Measurements from ENCODE around the gene CCDC30. TPM values are rescaled to one million over a fixed set of nuclear protein-coding genes. Genes with fewer than 3 reads are reported as not detected.

Gene CCDC30
- total and polyA plus RNA-seq, 10 donors = 0.65 to 11.6 (median 3.7) TPM

GRCh38 chr1:42592811-42593210 is 129.7 kb downstream of the CCDC30 start:
- DNase-seq = no peak
- Histone ChIP-seq H3K9me3 (peaks cover 0 to 9% (median 6%) of the 10 kb centered on the region in 8 donors), H3K27ac (no peak overlapping the region), H3K36me3 (peaks cover 0 to 34% (median 0%) of the 10 kb centered on the region in 6 donors), H3K27me3 (replicated peaks in 1 of 7) (no peaks in the 10 kb centered on the region), H3K4me3 (no peak overlapping the region), H3K4me1 (no peaks in the 10 kb centered on the region)
- WGBS, 5 donors = 84 to 97% (median 91%) methylated on average over 3 of the region's 3 CpGs
- intact Hi-C loops (cut with DNase I; ENCODE audit: low total_unique reads) = no loop called here
- TF ChIP-seq POLR2AphosphoS5 (IDR thresholded peaks at IDR 0.05) (no peak), POLR2A (IDR thresholded peaks at IDR 0.05) (no peak), CTCF (IDR thresholded peaks at IDR 0.05 in 8 of 11, conservative IDR thresholded peaks at IDR 0.05 in 3 of 11) (no peak)

- TF ChIP-seq POLR2AphosphoS5 (IDR thresholded peaks at IDR 0.05) (no peak), CTCF (IDR thresholded peaks at IDR 0.05 in 8 of 11, conservative IDR thresholded peaks at IDR 0.05 in 3 of 11) (no peak), POLR2A (IDR thresholded peaks at IDR 0.05) (no peak)
- H3K36me3 ChIP-seq = peaks cover 0 to 31% (median 0%) of the 10 kb centered on the region in 6 donors
- 73 to 87% (median 77%) methylated on average over 2 of the region's 2 CpGs for WGBS, 5 donors
These were observed 130.5 kb downstream of the CCDC30 start for GRCh38 chr1:42593486-42594100.

GRCh38 chr1:42601472-42601871 is 138.4 kb downstream of the CCDC30 start:
- no peaks in the 10 kb centered on the region for H3K36me3 ChIP-seq
- no peak overlapping the region for H3K4me3 ChIP-seq
- TF ChIP-seq POLR2A (IDR thresholded peaks at IDR 0.05) (no peak), CTCF (IDR thresholded peaks at IDR 0.05 in 8 of 11, conservative IDR thresholded peaks at IDR 0.05 in 3 of 11) (no peak), POLR2AphosphoS5 (IDR thresholded peaks at IDR 0.05) (no peak)
- no peak overlapping the region for H3K27ac ChIP-seq
- H3K27me3 ChIP-seq (replicated peaks in 1 of 7) = no peaks in the 10 kb centered on the region
- DNase-seq = no peak
- intact Hi-C loops (cut with DNase I; ENCODE audit: low total_unique reads) = no loop called here
- H3K9me3 ChIP-seq = peaks cover 0 to 18% (median 6%) of the 10 kb centered on the region in 8 donors
- H3K4me1 ChIP-seq = no peaks in the 10 kb centered on the region
- 66 to 78% (median 76%) methylated on average over 2 of the region's 2 CpGs for WGBS, 5 donors

More at GRCh38 chr1:42593486-42594100, 130.5 kb downstream of the CCDC30 start:
- intact Hi-C loops (cut with DNase I; ENCODE audit: low total_unique reads) = no loop called here
- H3K27me3 ChIP-seq (replicated peaks in 1 of 7) = no peaks in the 10 kb centered on the region
- H3K9me3 ChIP-seq = peaks cover 0 to 1% (median 0%) of the 10 kb centered on the region in 8 donors
- H3K27ac ChIP-seq = no peak overlapping the region
- no peaks in the 10 kb centered on the region for H3K4me1 ChIP-seq
- no peak for DNase-seq
- H3K4me3 ChIP-seq = no peak overlapping the region

GRCh38 chr1:42613803-42614131 is 150.7 kb downstream of the CCDC30 start:
- DNase-seq = no peak
- Histone ChIP-seq H3K27ac (no peak overlapping the region), H3K27me3 (replicated peaks in 1 of 7) (no peaks in the 10 kb centered on the region), H3K36me3 (no peaks in the 10 kb centered on the region), H3K4me1 (no peaks in the 10 kb centered on the region), H3K9me3 (no peaks in the 10 kb centered on the region), H3K4me3 (no peak overlapping the region)
- 71 to 98% (median 93%) methylated on average over 4 of the region's 4 CpGs for WGBS, 5 donors
- intact Hi-C loops (cut with DNase I; ENCODE audit: low total_unique reads) = no loop called here
- no peak for TF ChIP-seq CTCF (IDR thresholded peaks at IDR 0.05 in 8 of 11, conservative IDR thresholded peaks at IDR 0.05 in 3 of 11)
- no peak for TF ChIP-seq POLR2A (IDR thresholded peaks at IDR 0.05)
- TF ChIP-seq POLR2AphosphoS5 (IDR thresholded peaks at IDR 0.05) = no peak
